HCT116 (cell line): ENCODE measurements around the gene PCARE. TPM values are rescaled to one million over a fixed set of nuclear protein-coding genes. Genes with fewer than 3 reads are reported as not detected.

Source experiments
- ATAC-seq: fragments of 200-7000 bp; cut with Tn5 transposase; 2 replicates; pipeline ENCODE4 v1.9.1; 2020; ENCODE audit warnings: mild to moderate bottlenecking, moderate library complexity
- BruUV-seq: library from RNA; stranded (reverse); fragments of 400-500 nt; replicated peaks from 2 replicates; lab custom pipeline; 2021; lab: Mats Ljungman, UMichigan
- CTCF ChIA-PET: fragments of 300-600 bp; sonication (Branson Sonifier 250); formaldehyde crosslinking; loops from one replicate; lab custom pipeline; 2021; ENCODE audit warnings: antibody characterized with exemption; lab: Charles Lee
- POLR2A ChIA-PET: fragments of 300-600, 350-600 bp; sonication (Branson Sonifier 250); formaldehyde crosslinking; loops from one replicate; lab custom pipeline; 2021; ENCODE audit warnings: antibody characterized with exemption; lab: Charles Lee
- RAD21 ChIA-PET, 2 experiments: fragments of 300-600 bp; sonication (Branson Sonifier 250); formaldehyde crosslinking; loops; one replicate each; lab custom pipeline; 2023; ENCODE audit warnings: low total read pairs in 2 of 2; ENCODE audit not compliant: uncharacterized antibody in 2 of 2, unreplicated experiment in 2 of 2, low non-redundant PET in 1 of 2; lab: Charles Lee
- DNase-seq: peaks from one replicate; pipeline ENCODE4 v3.0.0-alpha.2; 2010; ENCODE audit warnings: low read depth, low spot score
- H2AFZ ChIP-seq: fragments of 200-600 bp; shearing (Covaris generic), sonication (generic); 2 replicates; pipeline ENCODE4 v1.6.1; 2017; ENCODE audit warnings: low read depth, mixed run types, mixed read lengths, antibody characterized with exemption, low read length; ENCODE audit not compliant: poor library complexity, severe bottlenecking
- H3K27ac ChIP-seq: 2 replicates; pipeline ENCODE4 v1.5.1; 2012; ENCODE audit warnings: low read depth, low read length
- H3K27me3 ChIP-seq: fragments of 200-600 bp; sonication (generic); 2 replicates; pipeline ENCODE4 v1.6.1; 2016; ENCODE audit warnings: mixed run types, low read length, mixed read lengths; ENCODE audit not compliant: insufficient read depth
- H3K36me3 ChIP-seq, 2 experiments: fragments of 200-500 bp in 1 of 2; fragments of 200-600 bp in 1 of 2; sonication (Bioruptor generic) in 1 of 2; sonication (generic) in 1 of 2; 2 replicates each; pipeline versions ENCODE4 v1.5.1 to v1.6.1; 2014 to 2016; ENCODE audit warnings: low read length in 2 of 2, inconsistent platforms in 1 of 2, mixed read lengths in 1 of 2, mixed run types in 1 of 2; ENCODE audit not compliant: insufficient read depth in 2 of 2, control insufficient read depth in 1 of 2
- H3K4me1 ChIP-seq, 2 experiments: fragments of 200-600 bp in 1 of 2; sonication (generic) in 1 of 2; 2 replicates each; pipeline versions ENCODE4 v1.5.1 to v1.6.1; 2012 to 2017; ENCODE audit warnings: low read length in 2 of 2, inconsistent platforms in 1 of 2, mild to moderate bottlenecking in 1 of 2, mixed read lengths in 1 of 2, mixed run types in 1 of 2, moderate library complexity in 1 of 2; ENCODE audit not compliant: insufficient read depth in 2 of 2, control insufficient read depth in 1 of 2
- H3K4me2 ChIP-seq: fragments of 200-600 bp; sonication (generic); 2 replicates; pipeline ENCODE4 v1.6.1; 2017; ENCODE audit warnings: mixed run types, low read length, mixed read lengths
- H3K4me3 ChIP-seq, 2 experiments: fragments of 200-600 bp in 1 of 2; sonication (generic) in 1 of 2; replicated peaks in 1 of 2; 2 replicates each; pipeline ENCODE4 v1.5.1; 2011 to 2016; ENCODE audit warnings: low read length in 2 of 2, control low read depth in 1 of 2, low read depth in 1 of 2, mild to moderate bottlenecking in 1 of 2, mixed read lengths in 1 of 2, mixed run types in 1 of 2
- H3K79me2 ChIP-seq: fragments of 200-600 bp; sonication (generic); 2 replicates; pipeline ENCODE4 v1.6.1; 2017; ENCODE audit warnings: mild to moderate bottlenecking, mixed run types, low read length, moderate library complexity, mixed read lengths; ENCODE audit not compliant: insufficient read depth
- H3K9ac ChIP-seq: fragments of 200-600 bp; sonication (generic); 2 replicates; pipeline ENCODE4 v1.6.1; 2016; ENCODE audit warnings: low read length, mixed read lengths
- H3K9me2 ChIP-seq: fragments of 200-600 bp; sonication (generic), shearing (Covaris generic); 2 replicates; pipeline ENCODE4 v1.6.1; 2017; ENCODE audit warnings: mixed run types, mild to moderate bottlenecking, moderate library complexity; ENCODE audit not compliant: insufficient read depth
- H3K9me3 ChIP-seq, 2 experiments: fragments of 200-500 bp in 1 of 2; fragments of 200-600 bp in 1 of 2; sonication (Bioruptor generic) in 1 of 2; sonication (generic) in 1 of 2; 2 replicates each; pipeline ENCODE4 v1.6.1; 2014 to 2017; ENCODE audit warnings: low read length in 2 of 2, mixed read lengths in 2 of 2, inconsistent platforms in 1 of 2, low read depth in 1 of 2, mild to moderate bottlenecking in 1 of 2, mixed run types in 1 of 2, moderate library complexity in 1 of 2; ENCODE audit not compliant: control insufficient read depth in 1 of 2, insufficient read depth in 1 of 2
- H4K20me1 ChIP-seq: fragments of 200-600 bp; sonication (generic), shearing (Covaris generic); 2 replicates; pipeline ENCODE4 v1.6.1; 2017; ENCODE audit warnings: mixed run types, mild to moderate bottlenecking, moderate library complexity; ENCODE audit not compliant: insufficient read depth
- CBX3 ChIP-seq: IDR thresholded peaks from 2 replicates; pipeline ENCODE4 v1.6.1; 2012; ENCODE audit warnings: low read depth
- EGR1 ChIP-seq: IDR thresholded peaks from 2 replicates; pipeline ENCODE4 v1.6.1; 2012; ENCODE audit warnings: low read depth
- ELF1 ChIP-seq: IDR thresholded peaks from 2 replicates; pipeline ENCODE4 v1.6.1; 2012; ENCODE audit warnings: low read depth, borderline replicate concordance
- EZH2 ChIP-seq: fragments of 200-600 bp; sonication (generic); IDR thresholded peaks from 2 replicates; pipeline ENCODE4 v1.6.1; 2017; ENCODE audit warnings: antibody characterized with exemption, mixed run types
- EZH2phosphoT487 ChIP-seq: fragments of 200-600 bp; IDR thresholded peaks from 2 replicates; pipeline ENCODE4 v1.6.1; 2018; ENCODE audit warnings: antibody characterized with exemption, borderline replicate concordance
- FOSL1 ChIP-seq: IDR thresholded peaks from 2 replicates; pipeline ENCODE4 v1.6.1; 2012; ENCODE audit warnings: low read depth
- JUND ChIP-seq: IDR thresholded peaks from 2 replicates; pipeline ENCODE4 v1.6.1; 2012
- MAX ChIP-seq: IDR thresholded peaks from 2 replicates; pipeline ENCODE4 v1.6.1; 2012
- POLR2A ChIP-seq: IDR thresholded peaks from 2 replicates; pipeline ENCODE4 v1.7.0; 2011; ENCODE audit warnings: borderline replicate concordance; ENCODE audit not compliant: insufficient read depth, insufficient read length; ENCODE audit errors: extremely low read depth
- POLR2AphosphoS5 ChIP-seq: IDR thresholded peaks from 2 replicates; pipeline ENCODE4 v1.6.1; 2011; ENCODE audit warnings: mild to moderate bottlenecking, low read depth, low read length, moderate library complexity
- SP1 ChIP-seq: IDR thresholded peaks from 2 replicates; pipeline ENCODE4 v1.6.1; 2012; ENCODE audit warnings: low read depth
- SRF ChIP-seq: IDR thresholded peaks from 2 replicates; pipeline ENCODE4 v1.6.1; 2012; ENCODE audit warnings: low read depth
- TCF7L2 ChIP-seq: IDR thresholded peaks from 2 replicates; pipeline ENCODE4 v1.7.0; 2011; ENCODE audit warnings: borderline replicate concordance, inconsistent platforms; ENCODE audit not compliant: insufficient read depth, insufficient read length; ENCODE audit errors: extremely low read depth
- ZFX ChIP-seq: fragments of 450-650 bp; IDR thresholded peaks from 2 replicates; pipeline ENCODE4 v1.6.1; 2017
- ZNF274 ChIP-seq: fragments of 200-500 bp; sonication (Bioruptor generic); IDR thresholded peaks from 2 replicates; pipeline ENCODE4 v1.6.1; 2014; ENCODE audit warnings: mild to moderate bottlenecking, low read depth, low read length, inconsistent platforms
- intact Hi-C: fragments of 100-400 bp; cut with micrococcal nuclease; formaldehyde crosslinking; loops from 2 replicates; pipeline ENCODE4 v1.10.0; 2022
- total RNA-seq: library from RNA; stranded (reverse); gene quantifications from one replicate; pipeline ENCODE4 v1.2.1, GENCODE V29; 2021; ENCODE audit not compliant: unreplicated experiment
- TF ChIP-seq, protein P1 (sequence below): IDR thresholded peaks from 2 replicates; pipeline ENCODE4 v1.6.1; 2012
- TF ChIP-seq, protein P2 (sequence below): IDR thresholded peaks from 2 replicates; pipeline ENCODE4 v1.6.1; 2011; ENCODE audit warnings: mild to moderate bottlenecking, low read length, moderate library complexity; ENCODE audit not compliant: insufficient replicate concordance; ENCODE audit errors: extremely low read depth
- TF ChIP-seq, protein P3 (sequence below): IDR thresholded peaks from 2 replicates; pipeline ENCODE4 v1.6.1; 2012; ENCODE audit warnings: low read depth

PCARE gene
- total RNA-seq, 1 experiment from 2014 or later, result not detected

DNA sequence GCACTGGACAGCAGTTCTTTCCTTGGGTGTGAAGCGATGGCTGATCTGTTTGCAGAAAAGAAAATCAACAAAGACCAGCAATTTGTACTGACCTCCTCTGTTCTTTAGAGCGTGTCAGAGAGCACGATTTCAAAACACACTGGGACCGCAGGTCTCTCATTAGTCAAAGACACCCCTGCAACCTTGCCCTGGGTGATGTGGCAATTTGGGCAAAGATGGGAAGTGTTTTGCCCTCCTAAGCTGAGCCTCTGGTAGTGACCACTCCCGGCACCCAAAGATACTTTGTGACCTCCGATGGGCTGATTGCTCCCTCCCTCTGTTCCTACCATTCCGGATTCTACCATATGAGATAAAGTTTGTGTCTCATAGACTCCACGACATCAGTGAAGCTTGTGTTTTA is 22.6 kb upstream of the PCARE start:
- Histone ChIP-seq H3K27me3 (no peaks in the 10 kb centered on the region), H3K9ac (no peak overlapping the region), H3K36me3 (no peaks in the 10 kb centered on the region), H3K4me3 (no peak overlapping the region), H3K9me2 (no peaks in the 10 kb centered on the region), H4K20me1 (no peaks in the 10 kb centered on the region), H2AFZ (no peak overlapping the region), H3K9me3 (no peaks in the 10 kb centered on the region), H3K4me1 (peaks cover 0 to 8% of the 10 kb centered on the region in 2 experiments; a peak in 1 of 4 replicates), H3K27ac (no peak overlapping the region)
- ChIA-PET RAD21 (no interaction called here), CTCF (no interaction called here), POLR2A (no interaction called here)
- ATAC-seq, result no peak
- TF ChIP-seq, protein P1, sequence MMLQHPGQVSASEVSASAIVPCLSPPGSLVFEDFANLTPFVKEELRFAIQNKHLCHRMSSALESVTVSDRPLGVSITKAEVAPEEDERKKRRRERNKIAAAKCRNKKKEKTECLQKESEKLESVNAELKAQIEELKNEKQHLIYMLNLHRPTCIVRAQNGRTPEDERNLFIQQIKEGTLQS, result no peak
- no peak for TF ChIP-seq SRF
- no peak for TF ChIP-seq EGR1
- TF ChIP-seq, protein P2, sequence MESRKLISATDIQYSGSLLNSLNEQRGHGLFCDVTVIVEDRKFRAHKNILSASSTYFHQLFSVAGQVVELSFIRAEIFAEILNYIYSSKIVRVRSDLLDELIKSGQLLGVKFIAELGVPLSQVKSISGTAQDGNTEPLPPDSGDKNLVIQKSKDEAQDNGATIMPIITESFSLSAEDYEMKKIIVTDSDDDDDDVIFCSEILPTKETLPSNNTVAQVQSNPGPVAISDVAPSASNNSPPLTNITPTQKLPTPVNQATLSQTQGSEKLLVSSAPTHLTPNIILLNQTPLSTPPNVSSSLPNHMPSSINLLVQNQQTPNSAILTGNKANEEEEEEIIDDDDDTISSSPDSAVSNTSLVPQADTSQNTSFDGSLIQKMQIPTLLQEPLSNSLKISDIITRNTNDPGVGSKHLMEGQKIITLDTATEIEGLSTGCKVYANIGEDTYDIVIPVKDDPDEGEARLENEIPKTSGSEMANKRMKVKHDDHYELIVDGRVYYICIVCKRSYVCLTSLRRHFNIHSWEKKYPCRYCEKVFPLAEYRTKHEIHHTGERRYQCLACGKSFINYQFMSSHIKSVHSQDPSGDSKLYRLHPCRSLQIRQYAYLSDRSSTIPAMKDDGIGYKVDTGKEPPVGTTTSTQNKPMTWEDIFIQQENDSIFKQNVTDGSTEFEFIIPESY, result no peak
- no peak for TF ChIP-seq ZFX
- no peak for TF ChIP-seq TCF7L2
- TF ChIP-seq POLR2AphosphoS5, result no peak
- no peak for TF ChIP-seq CBX3
- TF ChIP-seq MAX, result no peak
- no peak for TF ChIP-seq SP1
- TF ChIP-seq JUND, result no peak
- no peak for TF ChIP-seq ZNF274
- TF ChIP-seq, protein P3, sequence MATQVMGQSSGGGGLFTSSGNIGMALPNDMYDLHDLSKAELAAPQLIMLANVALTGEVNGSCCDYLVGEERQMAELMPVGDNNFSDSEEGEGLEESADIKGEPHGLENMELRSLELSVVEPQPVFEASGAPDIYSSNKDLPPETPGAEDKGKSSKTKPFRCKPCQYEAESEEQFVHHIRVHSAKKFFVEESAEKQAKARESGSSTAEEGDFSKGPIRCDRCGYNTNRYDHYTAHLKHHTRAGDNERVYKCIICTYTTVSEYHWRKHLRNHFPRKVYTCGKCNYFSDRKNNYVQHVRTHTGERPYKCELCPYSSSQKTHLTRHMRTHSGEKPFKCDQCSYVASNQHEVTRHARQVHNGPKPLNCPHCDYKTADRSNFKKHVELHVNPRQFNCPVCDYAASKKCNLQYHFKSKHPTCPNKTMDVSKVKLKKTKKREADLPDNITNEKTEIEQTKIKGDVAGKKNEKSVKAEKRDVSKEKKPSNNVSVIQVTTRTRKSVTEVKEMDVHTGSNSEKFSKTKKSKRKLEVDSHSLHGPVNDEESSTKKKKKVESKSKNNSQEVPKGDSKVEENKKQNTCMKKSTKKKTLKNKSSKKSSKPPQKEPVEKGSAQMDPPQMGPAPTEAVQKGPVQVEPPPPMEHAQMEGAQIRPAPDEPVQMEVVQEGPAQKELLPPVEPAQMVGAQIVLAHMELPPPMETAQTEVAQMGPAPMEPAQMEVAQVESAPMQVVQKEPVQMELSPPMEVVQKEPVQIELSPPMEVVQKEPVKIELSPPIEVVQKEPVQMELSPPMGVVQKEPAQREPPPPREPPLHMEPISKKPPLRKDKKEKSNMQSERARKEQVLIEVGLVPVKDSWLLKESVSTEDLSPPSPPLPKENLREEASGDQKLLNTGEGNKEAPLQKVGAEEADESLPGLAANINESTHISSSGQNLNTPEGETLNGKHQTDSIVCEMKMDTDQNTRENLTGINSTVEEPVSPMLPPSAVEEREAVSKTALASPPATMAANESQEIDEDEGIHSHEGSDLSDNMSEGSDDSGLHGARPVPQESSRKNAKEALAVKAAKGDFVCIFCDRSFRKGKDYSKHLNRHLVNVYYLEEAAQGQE, result no peak
- TF ChIP-seq EZH2, result no peak
- no peak for TF ChIP-seq EZH2phosphoT487
- TF ChIP-seq POLR2A, result no peak
- TF ChIP-seq FOSL1, result no peak
- TF ChIP-seq ELF1, result no peak
- TF ChIP-seq, all 23 proteins: peak for 0
- intact Hi-C loops, result no loop called here
- BruUV-seq, result no TSS peak
- no peak for DNase-seq
- no peak overlapping the region for H3K4me2 ChIP-seq
- no peaks in the 10 kb centered on the region for H3K79me2 ChIP-seq
